ENCODE data around the gene EXOC3L1. TPM values are rescaled to one million over a fixed set of nuclear protein-coding genes. Genes with fewer than 3 reads are reported as not detected.

EXOC3L1 gene
- total and polyA plus RNA-seq, 2 of the 13 experiments (the other 11 are each of a cell fraction or from before 2014, with no cell fraction given), result 0.12 TPM; not detected in 1

GRCh38 chr16:67150833-67151396 lies 39.0 kb downstream of the EXOC3L1 start, which contains the start of gene B3GNT9:
TSS of gene B3GNT9 (minus strand) at chr16:67150998. CDS start at chr16:67150485, 513 bp downstream.
- peaks cover 9% of the 10 kb centered on the region; the same call in 1 of the 2 replicates for H4K20me1 ChIP-seq (ENCODE audit: insufficient read depth, low read length)
- peaks cover 21% of the 10 kb centered on the region for H3K4me1 ChIP-seq (ENCODE audit: insufficient read depth, low read length)
- H3K36me3 ChIP-seq (replicated peaks in 1 of 2; ENCODE audit: control insufficient read depth in 1 of 2, insufficient read depth in 2 of 2, low read length in 2 of 2), result peaks cover 17 to 32% of the 10 kb centered on the region in 2 experiments; a peak in 4 of 5 replicates
- no peak within 1 kb of the TSS for H2AFZ ChIP-seq (ENCODE audit: low read length)
- ChIA-PET POLR2A (interaction anchor here (0.9 to 4.1 kb wide), 15 partner anchors 9 to 246 kb away, joined by 3 to 31 read pairs (median 6); partner anchors contain the start of genes CBFB, FBXL8, NOL3 and PHAF1), CTCF (ENCODE audit: low intra/inter-chr PET ratio, low total read pairs) (no interaction called here)
- in situ Hi-C loops (cut with HindIII; ENCODE audit: extremely low pct_ligation_motif_present, low pct_unique_long_range_greater_than_20kb) (no loop called here), intact Hi-C loops (cut with micrococcal nuclease; ENCODE audit: unreplicated experiment) (loop anchor here (10.0 kb wide), 1 partner anchor 256 kb away; no protein-coding TSS in a partner anchor)
- peak within 1 kb of the TSS; percentile 64 to 77 (median 73) for H3K4me3 ChIP-seq (replicated peaks in 1 of 3; ENCODE audit: insufficient read depth in 1 of 3, low read depth in 2 of 3, low read length in 3 of 3)
- DNase-seq (ENCODE audit: low spot score), result peak; percentile 56
- BruUV-seq (replicated peaks), result no TSS peak
- H3K27ac ChIP-seq (ENCODE audit: extremely low read length, insufficient read depth, low read length), result peak within 1 kb of the TSS; percentile 1
- H3K79me2 ChIP-seq (ENCODE audit: insufficient read depth, low read length), result no peaks in the 10 kb centered on the region
- peak within 1 kb of the TSS; percentile 96 for H3K4me2 ChIP-seq (ENCODE audit: low read depth, low read length)
- H3K9me3 ChIP-seq (ENCODE audit: low read length), result no peaks in the 10 kb centered on the region
- no peaks in the 10 kb centered on the region; a peak in 1 of 5 replicates for H3K27me3 ChIP-seq (ENCODE audit: control insufficient read depth in 1 of 2, insufficient read depth in 2 of 2, low read length in 2 of 2)
- ATAC-seq, result peak; percentile 69
- peak within 1 kb of the TSS; percentile 63 for H3K9ac ChIP-seq (ENCODE audit: insufficient read depth, low read depth, low read length)
- peak; percentile 52 for FAIRE-seq
- 3% methylated on average over 13 of the region's 34 CpGs for WGBS (ENCODE audit: low lambda C conversion rate)
- TF ChIP-seq UBTF (CRISPR knock-in tag; IDR thresholded peaks at IDR 0.05), result peak; percentile 76
- TF ChIP-seq ZMAT5 (CRISPR knock-in tag; IDR thresholded peaks at IDR 0.05; ENCODE audit: borderline replicate concordance, low read depth), result no peak
- peak; percentile 17; the same call in 1 of the 2 replicates for TF ChIP-seq ZNF143 (CRISPR knock-in tag; IDR thresholded peaks at IDR 0.05)
- TF ChIP-seq LCORL (IDR thresholded peaks at IDR 0.05), result no peak
- TF ChIP-seq LCORL (CRISPR knock-in tag; IDR thresholded peaks at IDR 0.05), result no peak
- no peak; the same call in 1 of the 2 replicates for TF ChIP-seq MEIS1 (CRISPR knock-in tag; IDR thresholded peaks at IDR 0.05; ENCODE audit: borderline replicate concordance)
- TF ChIP-seq IKZF4 (CRISPR knock-in tag; IDR thresholded peaks at IDR 0.05; ENCODE audit: borderline replicate concordance, low read depth, not compliant biosample characterization), result peak; percentile 93
- peak; percentile 90 for TF ChIP-seq NFE2L1 (CRISPR knock-in tag; IDR thresholded peaks at IDR 0.05; ENCODE audit: borderline replicate concordance)
- peak; percentile 73; the same call in 1 of the 2 replicates for TF ChIP-seq SMYD3 (CRISPR knock-in tag; IDR thresholded peaks at IDR 0.05)
- TF ChIP-seq ZNF850 (CRISPR knock-in tag; conservative IDR thresholded peaks at IDR 0.05), result no peak
- TF ChIP-seq ETV5 (CRISPR knock-in tag; IDR thresholded peaks at IDR 0.05; ENCODE audit: borderline replicate concordance), result 0 out of 2 replicates have a peak, but pooled peaks have one; percentile 15
- no peak for TF ChIP-seq RNF219 (CRISPR knock-in tag; IDR thresholded peaks at IDR 0.05)
- no peak for TF ChIP-seq SNAI1 (CRISPR knock-in tag; IDR thresholded peaks at IDR 0.05; ENCODE audit: borderline replicate concordance)
- no peak for TF ChIP-seq ZNF576 (CRISPR knock-in tag; IDR thresholded peaks at IDR 0.05)
- no peak for TF ChIP-seq GRHL1 (CRISPR knock-in tag; conservative IDR thresholded peaks at IDR 0.05)

Measured in HepG2 (cell line).